ENCODE results near the gene CA10.

Gene CA10

DNA sequence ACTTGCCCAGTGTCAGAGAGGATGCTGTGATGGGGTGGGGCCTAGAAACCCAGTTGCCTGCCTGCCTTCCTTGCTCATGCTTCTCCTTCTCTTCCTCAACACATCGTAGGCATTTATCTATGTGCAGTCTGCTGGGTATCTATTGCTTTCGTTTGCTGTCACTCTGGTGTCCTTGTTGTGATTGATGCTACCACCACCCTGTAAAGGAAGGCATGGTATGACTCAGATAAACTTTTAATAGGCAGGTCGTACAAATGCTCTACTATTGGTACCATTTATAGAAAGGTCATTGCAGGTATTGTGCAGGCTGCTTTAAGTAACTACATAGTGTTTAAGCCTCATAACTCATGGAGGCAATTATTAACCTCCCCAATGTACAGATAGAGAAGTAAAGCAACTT is 529.3 kb downstream of the CA10 start:
- no peak for DNase-seq

DNA sequence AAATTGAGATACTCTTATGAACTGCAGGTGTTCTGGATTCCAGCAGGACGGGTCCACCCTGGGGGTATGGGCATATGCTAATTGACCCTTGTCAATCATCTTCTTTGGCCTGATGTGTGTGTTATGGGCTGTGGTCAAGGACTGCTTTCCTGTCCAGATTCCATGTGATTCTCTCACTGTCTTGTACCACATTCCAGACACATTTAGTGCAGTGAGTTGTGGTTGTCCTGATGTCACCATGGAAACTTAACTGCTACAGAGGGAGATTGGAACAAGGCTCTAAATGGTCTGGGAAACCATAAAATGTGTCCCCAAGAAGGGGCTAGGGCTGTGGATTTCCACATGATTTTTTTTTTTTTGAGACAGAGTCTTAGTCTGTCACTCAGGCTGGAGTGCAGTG is 530.7 kb downstream of the CA10 start:
- no peak for DNase-seq

DNA sequence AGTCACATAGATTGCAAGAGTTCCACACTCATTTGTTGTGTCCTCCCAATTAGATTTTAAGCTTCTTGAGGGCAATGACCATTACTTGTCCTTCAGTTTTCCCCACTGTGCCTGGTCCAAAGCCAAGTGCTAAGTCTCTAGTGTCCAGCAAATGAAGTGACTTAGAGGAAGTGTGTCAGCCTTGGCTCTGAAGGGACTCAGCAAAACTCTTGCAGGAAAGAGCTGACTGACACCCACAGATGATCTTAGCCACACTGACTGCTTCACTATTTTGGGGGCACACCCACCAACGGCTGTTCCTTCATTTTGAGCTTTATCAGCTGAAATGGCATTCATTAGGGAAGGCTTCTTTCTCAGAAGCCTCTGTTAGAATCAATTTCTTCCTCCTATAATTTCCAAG is 540.0 kb downstream of the CA10 start:
- DNase-seq = no peak

DNA sequence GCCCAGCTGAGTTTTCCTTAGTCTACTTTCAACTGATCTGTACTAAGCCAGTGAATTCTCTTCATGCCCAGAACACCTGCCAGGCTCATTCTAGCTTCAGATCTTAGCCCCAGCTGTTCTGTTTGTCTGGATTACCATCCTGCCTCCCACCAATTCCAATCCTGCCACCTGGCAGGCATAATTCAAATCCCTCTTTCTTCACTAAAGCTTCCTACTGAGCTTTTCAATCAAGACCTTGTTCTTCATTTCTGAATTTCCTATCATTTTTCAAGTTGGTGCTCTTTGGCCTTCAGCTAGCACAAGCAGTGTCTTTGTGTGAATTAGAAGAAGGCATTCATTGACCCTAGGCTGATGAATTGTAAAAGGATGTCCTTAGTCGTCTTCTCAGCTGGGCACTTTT is 540.5 kb downstream of the CA10 start:
- DNase-seq = no peak

DNA sequence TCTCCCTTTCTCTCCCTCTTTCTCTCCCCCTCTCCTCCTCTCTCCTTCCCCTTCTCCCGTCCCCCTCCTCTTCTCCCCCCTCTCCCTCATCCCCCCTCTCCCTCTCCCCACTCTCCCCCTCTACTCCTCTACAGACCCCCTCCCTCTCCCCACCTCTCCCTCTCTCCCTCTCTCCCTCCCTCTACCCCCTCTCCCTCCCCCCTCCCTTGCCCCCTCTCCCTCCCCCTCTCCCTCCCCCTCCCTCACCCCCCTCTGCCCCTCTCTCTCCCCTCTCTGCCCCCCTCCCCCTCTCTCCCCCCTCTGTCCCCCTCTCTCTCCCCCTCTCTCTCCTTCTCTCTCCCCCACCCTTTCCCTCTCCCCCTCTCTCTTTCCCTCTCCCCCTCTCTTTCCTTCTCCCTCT is 545.3 kb downstream of the CA10 start:
- DNase-seq = no peak

DNA sequence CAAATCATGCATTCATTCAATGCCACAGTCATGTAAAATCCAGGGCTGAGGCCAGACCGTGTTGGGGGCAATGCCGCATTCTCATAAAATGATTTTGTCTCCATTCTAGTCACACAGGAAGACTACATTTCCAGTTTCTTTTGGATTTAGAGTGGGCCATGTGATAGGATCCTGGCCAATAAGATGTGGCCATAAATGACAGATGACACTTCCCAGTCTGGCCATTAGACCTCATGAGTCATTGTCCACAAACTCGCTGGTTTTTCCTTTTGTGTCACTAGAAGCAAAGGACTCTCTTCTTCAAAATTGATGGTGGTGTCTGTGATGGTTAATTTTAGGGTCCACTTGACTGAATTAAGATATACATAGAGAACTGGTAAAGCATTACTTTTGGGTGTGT is 545.8 kb downstream of the CA10 start:
- DNase-seq = no peak

DNA sequence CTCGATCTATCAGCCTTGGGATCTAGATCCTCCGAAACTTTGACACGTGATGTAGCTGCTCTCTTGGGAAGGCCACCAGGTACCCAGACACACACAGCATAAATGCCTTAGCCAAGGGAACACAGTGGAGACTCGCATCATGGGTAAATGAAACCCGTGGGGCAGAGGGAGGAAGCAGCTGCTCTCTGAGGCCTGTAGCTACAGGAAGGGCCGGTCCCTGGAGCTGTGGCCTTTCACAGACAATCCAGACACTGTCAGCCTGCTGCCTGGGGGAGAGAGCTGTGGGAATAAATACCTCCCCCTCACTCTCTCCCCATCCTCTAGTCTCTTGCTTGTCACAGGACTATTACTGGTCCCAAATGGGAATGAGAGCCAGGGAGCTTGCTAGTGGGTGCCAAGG is 546.9 kb downstream of the CA10 start:
- DNase-seq = no peak

DNA sequence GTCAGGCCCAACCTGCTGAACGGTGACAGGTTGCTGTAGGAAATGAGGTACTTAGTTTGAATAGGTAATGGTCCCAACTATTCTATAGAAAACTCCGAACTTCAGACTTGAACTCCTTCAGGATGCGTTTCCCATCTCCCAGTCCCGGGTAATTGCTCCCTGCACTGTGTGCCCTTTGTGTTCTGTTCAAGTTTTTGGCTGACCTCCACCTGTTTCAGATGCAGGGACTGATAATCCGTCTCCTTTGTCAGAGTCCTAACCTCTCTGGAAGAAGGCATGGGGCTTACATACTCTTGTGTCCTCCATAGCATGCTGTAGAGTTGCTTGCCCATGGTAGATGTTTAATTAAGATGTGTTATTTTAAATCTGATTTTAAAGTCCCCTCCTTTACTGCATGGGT is 547.7 kb downstream of the CA10 start:
- no peak for DNase-seq

DNA sequence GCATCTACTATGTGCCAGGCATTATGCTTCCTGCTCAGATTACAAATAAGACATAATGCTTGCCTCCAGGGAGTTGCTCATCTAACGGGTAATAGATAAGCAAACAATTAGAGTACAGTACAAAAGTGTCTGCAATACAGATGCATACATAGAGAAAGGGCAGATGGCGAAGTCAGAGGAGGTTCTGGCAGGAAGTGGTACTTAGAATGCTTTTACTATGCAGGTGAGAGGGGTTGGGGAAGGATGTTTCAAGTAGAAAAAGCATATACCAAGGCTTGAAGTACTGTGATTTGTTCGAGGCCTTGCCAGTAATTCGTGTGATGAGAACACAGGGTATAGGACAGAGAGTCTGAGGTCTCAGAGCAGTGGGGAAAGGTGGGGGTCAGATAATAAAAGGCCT is 548.4 kb downstream of the CA10 start:
- DNase-seq = no peak

DNA sequence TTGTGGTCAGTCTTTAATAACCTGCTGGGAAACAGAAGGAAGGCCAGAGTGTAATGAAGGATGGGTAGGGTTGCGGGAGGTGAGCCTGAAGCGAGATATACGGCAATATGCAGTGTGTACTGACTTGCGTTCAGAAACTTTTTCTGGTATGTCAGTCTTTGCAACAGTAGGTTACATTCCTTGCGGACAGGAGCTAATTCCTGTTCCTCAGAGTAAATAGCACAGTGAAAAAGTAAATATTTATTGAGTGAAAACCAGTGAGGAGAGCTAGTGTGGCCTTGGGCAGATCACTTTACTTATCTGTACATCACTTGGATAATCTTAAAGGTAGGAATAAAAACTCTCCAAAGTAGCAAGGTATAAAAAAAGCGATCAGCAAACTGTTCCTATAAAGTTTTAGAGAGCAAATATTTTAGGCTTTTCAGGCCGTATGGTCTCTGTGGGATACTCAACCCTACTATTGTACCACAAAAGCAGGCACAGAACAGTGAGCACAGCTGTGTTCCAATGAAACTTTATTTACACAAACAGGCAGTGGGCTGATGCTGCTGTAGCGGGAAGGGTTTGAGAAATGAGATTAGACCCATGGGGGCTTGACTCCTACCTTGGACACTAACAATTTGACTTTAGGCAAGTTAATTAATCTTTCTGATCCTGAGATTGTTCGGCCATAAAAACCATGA is 550.1 kb downstream of the CA10 start:
- DNase-seq = no peak

DNA sequence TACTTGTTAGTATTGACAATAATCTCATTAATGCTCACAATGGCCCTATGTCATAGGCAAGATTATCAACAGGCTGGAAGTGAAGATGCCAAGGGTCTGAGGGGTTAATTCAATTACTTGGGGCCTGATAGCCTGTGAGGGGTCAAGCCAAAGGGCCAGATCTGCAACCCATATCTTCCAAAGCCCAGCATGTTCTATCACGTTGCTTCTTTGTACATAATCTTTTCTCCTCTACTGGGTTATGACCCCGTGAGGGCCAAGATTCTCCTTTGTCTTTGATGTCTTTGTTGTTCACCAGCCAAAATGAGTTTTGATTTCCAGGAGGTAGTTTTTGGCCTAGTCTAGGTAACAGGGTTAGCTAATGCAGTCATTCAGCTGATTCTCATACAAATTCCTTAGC is 551.0 kb downstream of the CA10 start:
- DNase-seq = no peak

DNA sequence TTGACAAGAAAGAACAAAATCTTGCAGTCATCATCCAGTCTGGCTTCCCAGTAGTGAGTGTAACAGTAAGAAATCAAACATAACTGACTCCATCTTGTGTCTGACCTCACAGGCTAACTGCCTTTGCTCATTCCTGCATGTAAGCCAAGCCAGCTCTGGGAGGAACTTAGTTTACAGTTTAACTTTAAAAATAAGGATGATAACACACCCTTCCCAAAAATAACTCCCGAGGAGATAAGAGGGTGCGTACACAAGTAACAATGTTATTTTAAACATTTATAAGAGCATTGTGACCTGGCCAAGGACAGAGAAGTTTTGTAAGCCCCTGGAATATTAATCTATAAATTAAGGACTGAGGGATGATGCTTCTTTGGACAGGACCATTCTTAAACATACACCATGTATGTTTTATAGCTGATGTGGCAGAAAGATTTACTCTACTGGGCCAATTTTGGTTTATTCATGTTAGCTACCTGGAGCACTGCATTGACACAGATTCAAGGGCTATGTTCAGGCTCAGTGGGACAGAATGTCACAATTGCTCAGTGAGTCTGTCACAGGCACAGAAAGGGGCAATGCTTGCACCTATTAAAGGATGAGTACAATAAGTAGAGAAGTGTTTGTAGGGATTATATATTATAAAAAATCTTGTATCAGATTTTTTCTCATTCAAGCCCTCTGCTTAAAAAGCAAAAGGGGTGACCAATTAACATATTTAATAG is 554.1 kb downstream of the CA10 start:
- DNase-seq = no peak

DNA sequence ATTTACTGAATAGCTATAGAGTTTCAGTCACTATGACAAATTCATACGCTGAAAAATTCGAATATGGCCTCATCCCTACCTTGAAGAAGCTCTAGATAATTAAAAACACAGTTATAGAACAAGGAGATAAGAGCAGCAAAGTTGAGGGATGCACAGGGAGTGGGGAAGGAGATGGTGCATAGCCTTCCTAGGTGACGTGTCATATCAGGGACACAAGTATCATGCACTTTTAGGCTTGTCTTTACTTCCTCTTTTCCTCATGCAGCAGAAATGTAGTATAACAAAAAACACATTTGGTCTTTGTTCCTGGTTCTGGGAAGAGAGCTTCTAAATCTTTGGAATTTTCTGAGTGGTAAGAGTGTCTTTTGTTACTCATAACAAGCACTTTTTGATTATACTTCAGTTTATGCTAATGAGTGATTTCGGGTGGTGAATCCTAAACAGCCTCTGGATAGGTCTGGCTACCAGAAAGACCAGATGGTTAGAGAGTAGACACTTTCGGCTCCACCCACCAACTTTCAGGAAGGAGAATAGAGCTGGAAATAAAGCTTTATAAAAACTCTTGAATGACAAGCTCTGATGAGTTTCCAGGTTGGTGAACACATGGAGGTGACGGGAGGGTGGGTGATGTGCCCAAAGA is 556.8 kb downstream of the CA10 start:
- no peak for DNase-seq

DNA sequence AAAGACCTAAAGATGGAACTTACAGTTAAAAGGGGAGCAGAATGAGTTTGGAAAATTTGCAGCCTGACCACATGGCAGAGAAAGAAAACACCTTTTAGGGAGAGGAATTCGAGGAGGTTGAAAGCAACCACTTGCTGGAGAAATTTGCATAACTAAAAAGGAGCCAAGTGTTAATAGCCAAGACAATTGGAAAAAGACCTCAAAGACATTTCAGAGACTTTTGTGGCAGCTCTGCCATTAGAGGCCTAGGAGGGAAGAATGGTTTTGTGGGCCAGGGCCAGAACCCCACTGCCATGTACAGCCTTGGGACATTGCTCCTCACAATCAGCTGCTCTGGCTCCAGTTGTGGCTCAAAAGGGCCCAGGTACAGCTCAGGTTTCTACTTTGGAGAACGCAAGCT is 559.7 kb downstream of the CA10 start:
- DNase-seq = no peak

DNA sequence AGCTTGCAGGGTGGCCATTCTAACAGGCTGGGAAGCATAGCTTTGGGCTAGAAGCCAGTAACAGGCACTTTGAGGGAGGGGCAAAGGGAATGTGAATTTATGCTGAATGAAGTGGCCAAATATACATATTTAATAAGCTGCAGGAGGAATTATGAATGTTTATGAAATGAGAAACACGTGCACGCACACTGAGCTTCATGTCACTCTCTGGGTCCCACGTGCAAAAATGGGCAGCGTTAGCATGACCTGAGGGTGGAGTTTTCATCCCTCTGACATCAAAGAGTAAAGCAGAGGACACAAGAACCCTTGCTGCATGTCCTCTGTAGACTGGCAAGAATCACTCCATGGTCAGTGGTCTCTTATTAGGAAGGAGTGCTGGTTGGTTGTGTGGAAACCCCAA is 561.2 kb downstream of the CA10 start:
- DNase-seq = no peak

DNA sequence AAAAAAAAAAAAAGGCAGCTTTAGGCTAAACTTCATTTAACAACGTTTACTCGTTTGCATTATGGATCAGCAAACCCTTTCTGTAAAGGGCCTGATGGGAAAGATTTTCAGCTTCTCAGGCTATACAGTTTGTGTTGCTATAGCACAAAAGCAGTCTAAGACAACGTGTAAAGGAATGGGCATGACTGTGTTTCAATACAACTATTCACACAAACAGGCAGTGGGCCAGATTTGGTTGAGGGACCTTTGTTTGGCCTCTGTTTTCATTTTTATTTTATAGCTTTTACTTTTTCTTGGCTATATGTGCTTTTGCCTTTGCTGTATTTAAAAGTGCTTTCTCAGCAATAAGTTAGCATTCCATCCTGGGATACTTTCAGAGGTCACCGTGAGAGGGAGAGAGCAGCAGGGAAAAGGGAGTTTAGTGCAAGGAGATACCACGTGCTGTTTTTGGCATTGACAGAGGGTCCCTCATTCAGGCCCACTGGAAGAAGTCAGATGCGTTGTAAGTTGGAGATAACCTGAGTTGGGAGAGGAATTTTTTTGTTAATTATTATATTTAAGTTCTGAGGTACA is 562.6 kb downstream of the CA10 start:
- DNase-seq = no peak

DNA sequence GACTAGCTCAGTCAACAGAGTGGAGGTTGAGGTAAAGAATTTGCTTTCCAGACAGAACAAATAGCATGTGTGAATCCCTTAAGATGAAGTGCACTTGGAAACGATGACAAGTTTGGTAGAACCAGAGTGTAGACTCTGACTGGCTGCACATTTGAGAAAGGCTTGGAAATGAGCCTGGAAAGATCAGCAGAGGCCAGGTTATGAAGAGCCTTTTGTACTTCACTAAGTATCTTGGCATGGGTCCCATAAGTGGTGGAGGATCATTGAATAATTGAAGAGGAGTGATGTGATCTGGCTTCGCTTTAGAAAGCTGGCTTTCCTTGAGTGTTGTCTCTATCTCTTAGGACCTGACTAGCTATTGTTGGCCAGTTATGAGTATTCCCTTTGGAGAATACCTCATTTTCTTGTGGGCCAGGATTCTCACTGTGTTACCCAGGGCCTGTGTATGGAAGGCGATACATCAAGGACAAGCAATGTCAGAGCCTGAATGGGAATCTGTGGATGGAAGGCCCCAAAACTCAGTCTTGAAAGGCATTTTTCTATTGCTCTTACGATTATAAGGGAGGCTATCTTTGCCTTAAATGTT is 568.4 kb downstream of the CA10 start:
- no peak for DNase-seq

DNA sequence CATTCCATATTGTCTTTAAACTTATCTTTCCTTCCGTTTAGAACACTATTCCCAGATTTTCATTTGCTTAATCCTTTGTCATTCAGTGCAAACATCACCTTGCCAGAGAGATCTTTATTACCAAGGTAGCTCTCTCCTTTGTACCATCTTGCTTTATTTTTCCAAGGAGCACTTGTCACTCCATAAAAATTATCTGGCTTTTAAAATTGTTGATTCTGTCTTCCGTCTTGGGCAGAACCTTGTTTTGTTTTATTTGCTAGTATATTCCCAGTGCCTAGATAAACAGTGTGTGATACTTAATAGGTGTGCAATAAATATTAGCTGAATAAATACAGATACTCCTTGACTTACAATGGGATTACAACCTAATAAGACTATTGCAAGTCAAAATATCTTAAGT is 570.5 kb downstream of the CA10 start:
- no peak for DNase-seq

DNA sequence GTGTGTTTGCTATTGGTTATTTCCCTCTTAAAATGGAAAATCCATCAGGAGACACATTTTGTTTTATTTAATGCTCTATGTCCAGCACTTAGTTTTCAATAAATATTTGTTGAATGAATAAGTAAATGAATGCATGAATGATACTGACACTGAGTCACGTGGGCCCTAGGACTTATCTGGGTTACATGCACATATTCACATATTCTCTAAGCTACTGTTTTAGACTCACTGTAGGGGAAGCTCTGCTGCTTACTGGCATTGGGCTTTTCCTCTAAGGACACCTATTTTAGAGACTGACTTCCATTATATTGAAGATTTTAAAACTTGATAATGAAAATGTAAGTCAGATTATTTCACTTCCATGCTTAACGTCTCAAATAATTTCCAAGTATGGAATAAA is 571.0 kb downstream of the CA10 start:
- DNase-seq = no peak

DNA sequence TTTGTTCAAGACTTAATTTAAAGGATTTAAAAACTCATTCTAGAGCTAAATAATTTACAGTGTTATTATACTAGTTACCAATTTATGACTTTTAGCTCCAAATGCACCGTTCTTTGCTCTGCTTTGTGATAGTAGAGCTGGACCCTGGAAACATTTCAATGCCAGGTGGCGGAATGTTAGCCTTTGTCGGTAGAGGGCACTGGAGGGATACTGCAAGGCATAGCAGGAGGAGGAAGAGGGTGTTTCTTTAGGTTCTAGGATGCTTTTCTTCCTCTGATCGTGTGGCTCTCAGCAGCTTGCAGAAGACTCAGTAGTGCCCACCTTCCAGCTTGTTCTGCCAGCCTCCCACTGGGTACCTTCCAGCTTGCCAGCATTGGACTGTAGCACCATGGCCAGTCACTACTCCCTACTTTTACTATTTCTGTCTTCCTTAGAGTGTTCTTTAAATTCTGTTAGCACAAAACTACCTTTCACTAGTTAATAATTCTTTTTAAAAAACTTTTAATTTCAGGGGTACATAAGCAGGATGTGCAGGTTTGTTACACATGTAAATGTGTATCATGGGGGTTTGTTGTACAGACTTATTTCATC is 572.9 kb downstream of the CA10 start:
- DNase-seq = no peak

DNA sequence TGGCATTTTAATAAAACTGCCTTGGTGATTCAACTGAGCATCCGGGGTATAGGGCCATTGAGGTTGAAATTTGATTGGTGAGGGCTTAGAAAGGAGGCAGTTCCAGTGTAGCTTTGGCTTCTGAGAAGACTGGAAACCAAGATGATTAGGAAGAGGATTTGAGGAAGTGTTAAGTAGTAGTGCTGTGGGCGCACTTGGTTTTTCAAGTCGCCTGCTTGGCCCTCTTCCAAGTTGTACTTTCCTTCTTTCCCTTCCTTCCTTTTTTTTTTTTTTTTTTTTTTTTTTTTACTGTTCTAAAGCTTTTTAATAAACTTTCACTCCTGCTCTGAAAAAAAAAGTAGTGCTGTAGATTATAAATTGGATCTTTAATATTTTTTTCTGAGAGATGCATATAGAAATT is 577.6 kb downstream of the CA10 start:
- no peak for DNase-seq
